ENCODE data around the gene SS18L1.

Gene SS18L1

DNA sequence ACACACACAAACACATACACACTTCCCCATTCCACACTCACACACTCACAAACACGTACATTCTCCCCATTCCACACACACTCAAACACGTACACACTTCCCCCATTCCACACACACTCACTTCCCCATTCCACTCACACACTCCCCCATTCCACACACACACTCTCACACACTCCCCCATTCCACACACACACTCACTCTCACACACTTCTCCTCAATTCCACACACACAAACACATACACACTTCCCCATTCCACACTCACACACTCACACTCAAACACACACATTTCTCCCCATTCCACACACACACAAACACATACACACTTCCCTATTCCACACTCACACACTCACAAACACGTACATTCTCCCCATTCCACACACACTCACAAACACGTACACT lies 86.1 kb downstream of the SS18L1 start:
- TF ChIP-seq ZNF70 (CRISPR knock-in tag; IDR thresholded peaks at IDR 0.05) (no peak), ARNTL (CRISPR knock-in tag; IDR thresholded peaks at IDR 0.05; ENCODE audit: borderline replicate concordance, low read depth) (no peak), BACH2 (CRISPR knock-in tag; IDR thresholded peaks at IDR 0.05; ENCODE audit: borderline replicate concordance) (no peak), PPARA (CRISPR knock-in tag; IDR thresholded peaks at IDR 0.05; ENCODE audit: borderline replicate concordance) (no peak), ZFP3 (CRISPR knock-in tag; IDR thresholded peaks at IDR 0.05) (no peak), GLIS3 (CRISPR knock-in tag; IDR thresholded peaks at IDR 0.05) (no peak), CSDC2 (CRISPR knock-in tag; IDR thresholded peaks at IDR 0.05) (no peak)
- TF ChIP-seq, protein P1, sequence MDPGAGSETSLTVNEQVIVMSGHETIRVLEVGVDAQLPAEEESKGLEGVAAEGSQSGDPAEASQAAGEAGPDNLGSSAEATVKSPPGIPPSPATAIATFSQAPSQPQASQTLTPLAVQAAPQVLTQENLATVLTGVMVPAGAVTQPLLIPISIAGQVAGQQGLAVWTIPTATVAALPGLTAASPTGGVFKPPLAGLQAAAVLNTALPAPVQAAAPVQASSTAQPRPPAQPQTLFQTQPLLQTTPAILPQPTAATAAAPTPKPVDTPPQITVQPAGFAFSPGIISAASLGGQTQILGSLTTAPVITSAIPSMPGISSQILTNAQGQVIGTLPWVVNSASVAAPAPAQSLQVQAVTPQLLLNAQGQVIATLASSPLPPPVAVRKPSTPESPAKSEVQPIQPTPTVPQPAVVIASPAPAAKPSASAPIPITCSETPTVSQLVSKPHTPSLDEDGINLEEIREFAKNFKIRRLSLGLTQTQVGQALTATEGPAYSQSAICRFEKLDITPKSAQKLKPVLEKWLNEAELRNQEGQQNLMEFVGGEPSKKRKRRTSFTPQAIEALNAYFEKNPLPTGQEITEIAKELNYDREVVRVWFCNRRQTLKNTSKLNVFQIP (CRISPR knock-in tag; IDR thresholded peaks at IDR 0.05; ENCODE audit: borderline replicate concordance, low read depth) = no peak
- ATAC-seq = no peak

- TF ChIP-seq TSHZ2 (CRISPR knock-in tag; IDR thresholded peaks at IDR 0.05) (no peak), PPARA (CRISPR knock-in tag; IDR thresholded peaks at IDR 0.05; ENCODE audit: borderline replicate concordance) (no peak), ZFP30 (CRISPR knock-in tag; IDR thresholded peaks at IDR 0.05) (no peak), RARB (CRISPR knock-in tag; IDR thresholded peaks at IDR 0.05) (no peak), ARNTL (CRISPR knock-in tag; IDR thresholded peaks at IDR 0.05; ENCODE audit: borderline replicate concordance, low read depth) (no peak), ZNF565 (CRISPR knock-in tag; conservative IDR thresholded peaks at IDR 0.05; ENCODE audit: low read depth) (no peak)
- ATAC-seq = no peak
These were observed 86.7 kb downstream of the SS18L1 start for GRCh38 chr20:62230276-62230675.

GRCh38 chr20:62230696-62231095 lies 87.1 kb downstream of the SS18L1 start:
- no peak for ATAC-seq
- TF ChIP-seq SNAI2 (CRISPR knock-in tag; IDR thresholded peaks at IDR 0.05) (no peak), OSR1 (CRISPR knock-in tag; IDR thresholded peaks at IDR 0.05) (no peak), ARNTL (CRISPR knock-in tag; IDR thresholded peaks at IDR 0.05; ENCODE audit: borderline replicate concordance, low read depth) (no peak), GLIS3 (CRISPR knock-in tag; IDR thresholded peaks at IDR 0.05) (no peak), ZNF8 (CRISPR knock-in tag; IDR thresholded peaks at IDR 0.05) (no peak), TOX (CRISPR knock-in tag; IDR thresholded peaks at IDR 0.05; ENCODE audit: borderline replicate concordance) (no peak), TCF4 (CRISPR knock-in tag; IDR thresholded peaks at IDR 0.05; ENCODE audit: borderline replicate concordance) (no peak), CSRNP3 (CRISPR knock-in tag; IDR thresholded peaks at IDR 0.05) (no peak)
- TF ChIP-seq, protein P2, sequence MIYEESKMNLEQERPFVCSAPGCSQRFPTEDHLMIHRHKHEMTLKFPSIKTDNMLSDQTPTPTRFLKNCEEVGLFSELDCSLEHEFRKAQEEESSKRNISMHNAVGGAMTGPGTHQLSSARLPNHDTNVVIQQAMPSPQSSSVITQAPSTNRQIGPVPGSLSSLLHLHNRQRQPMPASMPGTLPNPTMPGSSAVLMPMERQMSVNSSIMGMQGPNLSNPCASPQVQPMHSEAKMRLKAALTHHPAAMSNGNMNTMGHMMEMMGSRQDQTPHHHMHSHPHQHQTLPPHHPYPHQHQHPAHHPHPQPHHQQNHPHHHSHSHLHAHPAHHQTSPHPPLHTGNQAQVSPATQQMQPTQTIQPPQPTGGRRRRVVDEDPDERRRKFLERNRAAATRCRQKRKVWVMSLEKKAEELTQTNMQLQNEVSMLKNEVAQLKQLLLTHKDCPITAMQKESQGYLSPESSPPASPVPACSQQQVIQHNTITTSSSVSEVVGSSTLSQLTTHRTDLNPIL (CRISPR knock-in tag; IDR thresholded peaks at IDR 0.05; ENCODE audit: low read depth) = no peak

GRCh38 chr20:62231292-62231691 lies 87.7 kb downstream of the SS18L1 start:
- ATAC-seq = no peak
- TF ChIP-seq RARB (CRISPR knock-in tag; IDR thresholded peaks at IDR 0.05) = no peak
- TF ChIP-seq BACH2 (CRISPR knock-in tag; IDR thresholded peaks at IDR 0.05; ENCODE audit: borderline replicate concordance) = no peak
- TF ChIP-seq, protein P2 (CRISPR knock-in tag; IDR thresholded peaks at IDR 0.05; ENCODE audit: low read depth) = no peak
- TF ChIP-seq ZNF8 (CRISPR knock-in tag; IDR thresholded peaks at IDR 0.05) = no peak
- no peak for TF ChIP-seq TSHZ2 (CRISPR knock-in tag; IDR thresholded peaks at IDR 0.05)
- TF ChIP-seq ZNF565 (CRISPR knock-in tag; conservative IDR thresholded peaks at IDR 0.05; ENCODE audit: low read depth) = no peak
- TF ChIP-seq OSR1 (CRISPR knock-in tag; IDR thresholded peaks at IDR 0.05) = no peak
- no peak for TF ChIP-seq ISL1 (CRISPR knock-in tag; IDR thresholded peaks at IDR 0.05)
- TF ChIP-seq CSDC2 (CRISPR knock-in tag; IDR thresholded peaks at IDR 0.05) = no peak
- no peak for TF ChIP-seq TOX (CRISPR knock-in tag; IDR thresholded peaks at IDR 0.05; ENCODE audit: borderline replicate concordance)
- no peak for TF ChIP-seq ARNTL (CRISPR knock-in tag; IDR thresholded peaks at IDR 0.05; ENCODE audit: borderline replicate concordance, low read depth)
- TF ChIP-seq SNAI2 (CRISPR knock-in tag; IDR thresholded peaks at IDR 0.05) = no peak
- TF ChIP-seq ZNF70 (CRISPR knock-in tag; IDR thresholded peaks at IDR 0.05) = no peak
- no peak for TF ChIP-seq ZFP3 (CRISPR knock-in tag; IDR thresholded peaks at IDR 0.05)
- TF ChIP-seq, protein P1 (CRISPR knock-in tag; IDR thresholded peaks at IDR 0.05; ENCODE audit: borderline replicate concordance, low read depth) = no peak

Measured in SK-N-SH treated with all-trans-retinoic acid at 6 μM for 48 hours (cell line).